IPS-NIHi11 (cell line): Measurements from ENCODE around the gene SENP6.
"Not testable (repeated sequence)": the region's sequence is repeated elsewhere in the genome, so short reads cannot be mapped to it uniquely, and the experiment has no call there.

ENCODE experiments used
- DNase-seq: peaks from one replicate; pipeline ENCODE4 v3.0.0; 2012; ENCODE audit warnings: mixed read lengths, low spot score

The SENP6 gene, protein sequence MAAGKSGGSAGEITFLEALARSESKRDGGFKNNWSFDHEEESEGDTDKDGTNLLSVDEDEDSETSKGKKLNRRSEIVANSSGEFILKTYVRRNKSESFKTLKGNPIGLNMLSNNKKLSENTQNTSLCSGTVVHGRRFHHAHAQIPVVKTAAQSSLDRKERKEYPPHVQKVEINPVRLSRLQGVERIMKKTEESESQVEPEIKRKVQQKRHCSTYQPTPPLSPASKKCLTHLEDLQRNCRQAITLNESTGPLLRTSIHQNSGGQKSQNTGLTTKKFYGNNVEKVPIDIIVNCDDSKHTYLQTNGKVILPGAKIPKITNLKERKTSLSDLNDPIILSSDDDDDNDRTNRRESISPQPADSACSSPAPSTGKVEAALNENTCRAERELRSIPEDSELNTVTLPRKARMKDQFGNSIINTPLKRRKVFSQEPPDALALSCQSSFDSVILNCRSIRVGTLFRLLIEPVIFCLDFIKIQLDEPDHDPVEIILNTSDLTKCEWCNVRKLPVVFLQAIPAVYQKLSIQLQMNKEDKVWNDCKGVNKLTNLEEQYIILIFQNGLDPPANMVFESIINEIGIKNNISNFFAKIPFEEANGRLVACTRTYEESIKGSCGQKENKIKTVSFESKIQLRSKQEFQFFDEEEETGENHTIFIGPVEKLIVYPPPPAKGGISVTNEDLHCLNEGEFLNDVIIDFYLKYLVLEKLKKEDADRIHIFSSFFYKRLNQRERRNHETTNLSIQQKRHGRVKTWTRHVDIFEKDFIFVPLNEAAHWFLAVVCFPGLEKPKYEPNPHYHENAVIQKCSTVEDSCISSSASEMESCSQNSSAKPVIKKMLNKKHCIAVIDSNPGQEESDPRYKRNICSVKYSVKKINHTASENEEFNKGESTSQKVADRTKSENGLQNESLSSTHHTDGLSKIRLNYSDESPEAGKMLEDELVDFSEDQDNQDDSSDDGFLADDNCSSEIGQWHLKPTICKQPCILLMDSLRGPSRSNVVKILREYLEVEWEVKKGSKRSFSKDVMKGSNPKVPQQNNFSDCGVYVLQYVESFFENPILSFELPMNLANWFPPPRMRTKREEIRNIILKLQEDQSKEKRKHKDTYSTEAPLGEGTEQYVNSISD

DNA sequence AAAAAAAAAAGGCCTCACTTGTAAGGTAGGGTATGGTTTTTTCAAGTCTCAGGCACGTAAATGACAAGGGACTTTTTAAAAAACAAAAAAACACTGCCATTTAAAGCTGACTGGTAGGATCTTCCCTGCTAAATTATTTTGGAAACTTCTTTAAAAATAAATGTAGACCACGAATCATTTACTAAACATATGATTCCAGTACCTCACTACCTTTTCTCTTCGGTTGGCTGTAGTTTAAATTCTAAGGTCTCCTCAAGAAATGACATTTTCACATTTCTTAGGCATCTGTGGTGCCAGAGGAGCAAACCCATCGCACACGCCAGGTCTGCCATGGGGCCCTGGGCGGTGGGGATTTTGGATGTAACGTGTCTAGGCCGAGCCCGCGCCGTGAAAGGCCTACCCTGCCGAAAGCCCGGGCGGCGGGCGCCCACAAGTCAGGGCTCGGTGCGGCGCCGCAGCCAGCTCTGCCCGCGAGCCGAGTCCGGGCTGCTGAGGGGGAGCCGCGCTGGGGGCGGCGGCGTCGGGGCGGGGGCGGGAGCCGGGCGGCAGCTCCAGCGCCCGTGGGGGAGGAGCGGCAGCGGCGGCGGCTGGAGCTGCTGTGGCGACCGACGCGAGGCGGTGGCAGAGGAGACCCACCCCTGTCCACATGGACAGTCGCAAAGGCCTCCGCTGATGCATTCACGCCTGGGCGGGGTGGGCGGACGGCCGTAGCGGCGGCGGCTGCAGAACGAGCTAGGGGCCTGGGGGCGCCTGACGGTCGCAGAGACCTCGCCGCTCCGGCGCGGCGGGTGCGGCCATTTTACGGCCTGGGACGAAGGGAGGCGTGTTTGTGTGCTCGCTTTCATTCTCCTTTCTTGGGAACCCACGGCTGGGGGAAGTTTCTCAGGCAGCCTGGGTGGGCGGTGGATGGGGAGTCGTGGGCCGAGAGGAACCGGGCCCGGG is at the start of gene SENP6:
SENP6 (plus strand) TSS at position 577 of the 942 bp plus-strand sequence. CDS start 645 bp downstream, outside the sequence.
- DNase-seq = peak; percentile 86

DNA sequence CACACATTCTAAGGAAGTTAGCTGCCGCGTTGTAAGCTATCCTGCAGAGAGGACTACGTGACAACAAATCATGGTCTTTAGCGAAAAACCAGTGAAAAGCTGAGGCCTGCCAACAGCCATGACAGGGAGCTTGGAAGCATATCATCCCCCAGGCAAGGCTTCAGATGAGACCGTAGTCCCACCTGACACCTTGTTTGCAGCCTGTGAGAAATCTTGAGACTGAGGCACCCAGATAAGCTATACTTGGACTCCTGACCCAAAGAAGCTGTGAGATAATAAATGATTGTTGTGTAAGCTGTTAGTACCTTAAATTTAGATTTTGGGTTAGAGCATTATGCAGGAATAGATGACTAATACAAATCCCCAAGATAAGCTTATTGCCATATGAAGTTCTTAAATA is 45.4 kb upstream of the SENP6 start:
- no peak for DNase-seq

DNA sequence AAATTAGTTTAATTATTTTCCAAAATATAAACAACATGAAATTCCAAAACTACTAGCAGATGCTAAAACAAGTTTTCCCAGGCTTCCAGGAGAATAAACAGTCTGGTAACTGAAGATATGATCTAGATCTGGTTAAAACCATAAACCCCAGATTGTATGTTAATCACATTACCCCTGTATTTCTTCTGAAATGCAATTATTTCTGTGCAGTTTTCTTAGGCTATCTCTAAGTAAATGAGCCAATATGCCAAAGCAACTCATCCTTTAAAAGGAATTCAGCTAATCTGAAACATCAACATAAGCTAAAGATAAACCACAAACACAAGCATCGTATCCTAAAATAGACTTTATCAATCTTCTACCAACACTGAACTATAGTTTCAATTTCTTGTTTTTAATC is 44.6 kb upstream of the SENP6 start:
- DNase-seq = no peak

DNA sequence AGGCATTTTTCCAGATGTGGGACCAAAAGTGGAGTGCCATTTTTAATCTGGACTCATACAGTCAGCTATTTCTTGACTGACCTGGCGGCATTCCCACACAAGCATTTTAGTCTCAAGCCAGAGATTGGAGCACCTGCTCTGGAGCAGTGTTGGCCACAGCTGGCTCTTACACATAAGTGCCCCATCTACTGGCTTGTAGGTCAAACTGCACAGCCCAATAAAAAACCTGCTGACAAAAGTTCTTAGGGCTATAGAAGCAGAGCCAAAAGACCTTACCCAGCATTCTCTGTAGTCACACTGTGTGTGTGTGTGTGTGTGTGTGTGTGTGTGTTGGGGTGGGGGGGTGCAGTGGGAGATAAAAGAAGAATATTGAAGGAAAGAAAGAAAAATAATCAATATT is 38.6 kb upstream of the SENP6 start:
- peak; percentile 59 for DNase-seq

DNA sequence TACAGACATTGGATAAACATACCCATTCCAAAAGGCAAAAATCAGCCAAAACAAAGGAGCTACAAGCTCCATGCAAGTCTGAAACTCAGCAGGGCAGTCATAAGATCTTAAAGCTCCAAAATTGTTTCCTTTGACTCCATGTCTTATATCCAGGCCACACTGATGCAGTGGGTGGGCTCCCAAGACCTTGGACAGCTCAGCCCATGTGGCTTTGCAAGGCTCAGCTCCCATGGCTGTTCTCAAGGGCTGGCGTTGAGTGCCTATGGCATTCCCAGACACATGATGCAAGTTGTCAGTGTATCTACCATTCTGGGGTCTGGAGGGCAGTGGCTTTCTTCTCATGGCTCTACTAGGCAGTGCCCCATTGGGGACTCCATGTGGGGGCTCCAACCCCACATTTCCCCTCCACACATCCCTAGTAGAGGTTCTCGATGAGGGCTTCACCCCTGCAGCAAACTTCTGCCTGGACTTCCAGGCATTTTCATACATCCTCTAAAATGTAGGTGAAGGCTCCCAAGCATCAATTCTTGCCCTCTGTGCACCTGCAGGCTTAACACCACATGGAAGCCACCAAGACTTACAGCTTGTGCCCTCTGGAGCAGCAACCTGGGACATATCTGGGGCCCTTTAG is 35.4 kb upstream of the SENP6 start:
- no peak for DNase-seq

GRCh38 chr6:75568100-75568499 is 33.6 kb upstream of the SENP6 start:
- DNase-seq = no peak

- DNase-seq = no peak
Observed at GRCh38 chr6:75568965-75569364, 32.7 kb upstream of the SENP6 start.

DNA sequence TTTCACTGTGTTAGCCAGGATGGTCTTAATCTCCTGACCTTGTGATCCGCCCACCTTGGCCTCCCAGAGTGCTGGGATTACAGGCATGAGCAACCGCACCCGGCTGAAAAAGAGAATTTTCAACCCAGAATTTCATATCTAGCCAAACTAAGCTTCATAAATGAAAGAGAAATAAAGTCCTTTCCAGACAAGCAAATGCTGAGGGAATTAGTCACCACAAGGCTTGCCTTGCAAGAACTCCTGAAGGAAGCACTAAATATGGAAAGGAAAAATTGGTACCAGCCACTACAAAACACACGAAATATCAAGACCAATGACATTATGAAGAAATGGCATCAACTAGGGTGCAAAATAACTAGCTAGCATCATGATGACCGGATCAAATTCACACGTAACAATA is 31.0 kb upstream of the SENP6 start:
- DNase-seq = not testable (repeated sequence)

DNA sequence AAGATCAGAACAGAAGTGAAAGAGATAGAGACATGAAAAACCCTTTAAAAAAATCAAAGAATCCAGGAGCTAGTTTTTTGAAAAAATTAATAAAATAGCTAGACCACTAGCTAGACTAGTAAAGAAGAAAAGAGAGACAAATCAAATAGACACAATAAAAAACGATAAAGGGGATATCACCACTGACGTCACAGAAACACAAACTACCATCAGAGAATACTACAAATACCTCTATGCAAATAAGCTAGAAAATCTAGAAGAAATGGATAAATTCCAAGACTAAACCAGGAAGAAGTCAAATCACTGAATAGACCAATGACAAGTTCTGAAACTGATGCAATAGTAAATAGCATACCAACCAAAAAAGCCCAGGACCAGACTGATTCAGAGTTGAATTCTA is 29.6 kb upstream of the SENP6 start:
- DNase-seq = no peak

DNA sequence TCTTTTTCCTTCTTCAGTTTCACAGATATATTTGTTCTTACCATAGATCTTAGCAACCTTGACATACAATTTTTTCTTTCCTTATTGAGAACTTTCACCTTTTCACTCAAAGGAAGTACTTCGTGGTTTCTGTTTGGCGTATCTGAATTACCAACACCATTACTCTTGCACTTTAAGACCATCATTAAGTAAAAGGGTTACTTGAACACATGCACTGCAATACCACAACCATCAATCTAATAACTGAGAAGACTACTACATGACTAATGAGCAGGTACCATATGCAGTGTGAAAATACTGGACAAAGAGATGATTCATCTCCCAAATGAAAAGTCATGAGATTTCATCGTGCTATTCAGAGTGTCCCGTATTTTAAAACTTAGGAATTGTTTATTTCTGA is 21.7 kb upstream of the SENP6 start:
- no peak for DNase-seq

GRCh38 chr6:75581231-75581630 is 20.4 kb upstream of the SENP6 start:
- no peak for DNase-seq

DNA sequence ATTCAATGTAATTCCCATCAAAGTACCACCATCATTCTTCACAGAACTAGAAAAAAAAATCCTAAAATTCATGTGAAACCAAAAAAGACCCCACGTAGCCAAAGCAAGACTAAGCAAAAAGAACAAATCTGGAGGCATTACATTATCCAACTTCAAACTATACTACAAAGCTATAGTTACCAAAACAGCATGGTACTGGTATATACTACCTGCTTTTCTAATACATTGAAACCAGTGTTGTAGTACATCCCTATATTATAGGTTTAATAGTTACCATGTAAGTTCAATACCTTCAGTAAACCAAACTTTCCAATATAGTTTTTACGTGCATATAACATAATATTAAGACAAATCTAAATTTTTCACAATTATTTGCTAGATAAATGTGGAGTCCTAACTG is 17.1 kb upstream of the SENP6 start:
- not testable (repeated sequence) for DNase-seq

GRCh38 chr6:75588948-75589347 is 12.7 kb upstream of the SENP6 start:
- DNase-seq = no peak

DNA sequence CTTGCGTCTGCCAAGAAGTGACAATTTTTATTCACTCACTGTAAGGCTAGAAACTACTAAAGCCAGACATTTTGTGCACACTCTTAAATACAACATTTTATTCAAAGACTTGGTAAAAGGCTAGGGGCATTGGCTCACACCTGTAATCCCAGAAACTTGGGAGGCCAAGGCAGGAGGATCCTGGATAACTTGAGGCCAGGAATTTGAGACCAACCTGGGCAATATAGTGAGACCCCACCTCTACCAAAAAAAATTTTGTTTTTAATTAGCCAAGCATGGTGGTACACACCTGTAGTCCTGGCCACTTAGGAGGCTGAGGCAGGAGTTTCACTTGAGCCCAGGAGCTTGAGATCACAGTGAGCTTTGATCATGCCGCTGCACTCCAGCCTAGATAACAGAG is 11.3 kb upstream of the SENP6 start:
- DNase-seq = no peak

GRCh38 chr6:75596380-75596779 is 5.3 kb upstream of the SENP6 start:
- not testable (repeated sequence) for DNase-seq

- DNase-seq = no peak
Observed at GRCh38 chr6:75600768-75601167, 912 bp upstream of the SENP6 start.

GRCh38 chr6:75602246-75603105 is 796 bp downstream of the SENP6 start:
- peak; percentile 47 for DNase-seq

- no peak for DNase-seq
Observed at GRCh38 chr6:75603106-75603420, 1.4 kb downstream of the SENP6 start.

DNA sequence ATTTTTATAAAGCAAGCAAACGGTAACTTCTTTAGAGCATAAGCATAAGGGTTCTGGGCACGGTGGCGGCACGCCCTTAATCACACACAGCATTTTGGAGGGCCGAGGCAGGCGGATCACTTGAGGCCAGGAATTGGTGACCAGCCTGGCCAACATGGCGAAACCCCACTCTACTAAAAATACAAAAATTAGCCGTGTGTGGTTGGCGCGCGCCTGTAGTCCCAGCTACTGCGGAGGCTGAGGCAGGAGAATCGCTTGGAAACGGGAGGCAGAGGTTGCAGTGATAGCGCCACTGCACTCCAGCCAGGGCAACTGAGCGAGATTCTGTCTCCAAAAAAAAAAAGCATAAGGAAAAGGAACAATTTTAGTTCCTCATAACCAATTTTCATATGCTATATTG is 2.6 kb downstream of the SENP6 start:
- DNase-seq = no peak

DNA sequence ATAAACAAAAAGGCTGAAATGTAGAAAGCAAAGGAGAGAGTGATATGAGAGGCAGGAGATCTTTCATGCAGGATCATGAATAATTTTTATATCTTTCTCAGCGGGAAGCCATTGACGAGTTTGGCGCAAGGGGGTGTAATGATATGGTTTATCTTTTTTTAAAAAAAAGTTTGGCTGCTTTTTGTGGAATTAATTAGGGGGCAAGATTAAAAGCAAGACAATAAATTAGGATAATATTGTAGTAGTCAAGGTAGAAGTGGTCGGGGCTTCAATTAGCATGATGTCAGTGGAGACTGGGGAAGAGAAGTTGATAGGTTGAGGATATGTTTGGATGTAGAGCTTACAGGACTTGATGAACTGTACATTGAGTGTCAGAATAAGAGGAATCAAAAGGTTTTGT is 4.0 kb downstream of the SENP6 start:
- no peak for DNase-seq
